Measurements from ENCODE around the gene DET1. TPM values are rescaled to one million over a fixed set of nuclear protein-coding genes. Genes with fewer than 3 reads are reported as not detected.

Gene DET1
- total and polyA plus RNA-seq, 2 donors from 2014 or later = 3.9 to 6.8 TPM

DNA sequence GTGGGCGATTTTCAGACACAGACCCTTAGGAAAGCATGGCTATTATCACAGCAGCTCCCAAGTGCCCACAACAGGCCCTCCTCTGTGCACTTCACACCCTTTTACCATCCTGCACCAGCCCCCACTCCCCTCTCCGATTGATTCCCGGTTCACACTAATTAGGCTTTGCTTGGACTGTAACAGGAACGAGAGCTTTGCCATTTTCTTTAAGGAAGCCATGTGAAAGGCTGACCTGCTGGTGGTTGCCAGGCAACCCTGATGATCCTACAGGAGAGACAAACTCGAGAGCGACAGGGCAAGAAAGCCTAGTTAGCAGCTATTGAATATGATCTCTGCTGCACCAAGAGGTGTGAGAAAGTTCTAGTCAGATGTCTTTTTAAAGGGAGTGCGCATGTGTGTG lies 28.2 kb upstream of the DET1 start:
- intact Hi-C loops (cut with DNase I) = no loop called here
- DNase-seq (peak in 2 of 5 donors; percentile 27), FAIRE-seq (no peak)
- Histone ChIP-seq H3K27me3 (ENCODE audit: control insufficient read depth, insufficient read depth, low read length) (no peaks in the 10 kb centered on the region), H3K9ac (ENCODE audit: low read length in 3 of 3) (no peak overlapping the region), H3K4me3 (ENCODE audit: low read length in 3 of 3) (no peak overlapping the region), H3K36me3 (ENCODE audit: control insufficient read depth in 2 of 3, insufficient read depth in 3 of 3, low read length in 3 of 3) (no peaks in the 10 kb centered on the region), H3K27ac (ENCODE audit: low read depth in 2 of 2, low read length in 2 of 2) (no peak overlapping the region), H3K9me3 (ENCODE audit: control insufficient read depth in 2 of 3, insufficient read depth in 1 of 3, low read length in 3 of 3) (no peaks in the 10 kb centered on the region), H3K4me1 (ENCODE audit: control insufficient read depth in 2 of 3, insufficient read depth in 2 of 3, low read depth in 1 of 3, low read length in 3 of 3) (no peaks in the 10 kb centered on the region)
- TF ChIP-seq CTCF (IDR thresholded peaks at IDR 0.05; ENCODE audit: borderline replicate concordance, extremely low read depth, insufficient read depth) = no peak

DNA sequence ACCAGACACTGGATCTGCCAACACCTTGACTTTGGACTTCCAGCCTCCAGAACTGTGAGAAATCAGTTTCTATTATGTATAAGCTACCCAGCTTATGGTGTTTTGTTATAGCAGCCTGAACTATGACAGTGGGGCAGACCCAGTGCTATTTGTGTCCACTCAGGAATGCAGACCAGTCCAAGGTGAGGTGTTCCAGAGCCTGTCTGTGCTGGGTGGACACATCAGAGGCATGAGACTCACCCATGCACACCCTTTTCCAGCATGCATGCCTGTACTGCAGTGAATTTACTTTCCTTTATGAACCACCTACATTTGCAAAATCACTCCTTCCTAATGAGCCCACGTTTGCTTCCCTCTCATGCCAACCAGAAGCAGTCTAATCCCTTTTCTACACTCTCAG lies 27.6 kb upstream of the DET1 start:
- Histone ChIP-seq H3K9me3 (ENCODE audit: control insufficient read depth in 2 of 3, insufficient read depth in 1 of 3, low read length in 3 of 3) (no peaks in the 10 kb centered on the region), H3K27ac (ENCODE audit: low read depth in 2 of 2, low read length in 2 of 2) (no peak overlapping the region), H3K36me3 (ENCODE audit: control insufficient read depth in 2 of 3, insufficient read depth in 3 of 3, low read length in 3 of 3) (no peaks in the 10 kb centered on the region), H3K9ac (ENCODE audit: low read length in 3 of 3) (no peak overlapping the region), H3K4me1 (ENCODE audit: control insufficient read depth in 2 of 3, insufficient read depth in 2 of 3, low read depth in 1 of 3, low read length in 3 of 3) (no peaks in the 10 kb centered on the region), H3K4me3 (ENCODE audit: low read length in 3 of 3) (no peak overlapping the region), H3K27me3 (ENCODE audit: control insufficient read depth, insufficient read depth, low read length) (no peaks in the 10 kb centered on the region)
- no peak for TF ChIP-seq CTCF (IDR thresholded peaks at IDR 0.05; ENCODE audit: borderline replicate concordance, extremely low read depth, insufficient read depth)
- FAIRE-seq (no peak), DNase-seq (no peak)
- intact Hi-C loops (cut with DNase I) = no loop called here

DNA sequence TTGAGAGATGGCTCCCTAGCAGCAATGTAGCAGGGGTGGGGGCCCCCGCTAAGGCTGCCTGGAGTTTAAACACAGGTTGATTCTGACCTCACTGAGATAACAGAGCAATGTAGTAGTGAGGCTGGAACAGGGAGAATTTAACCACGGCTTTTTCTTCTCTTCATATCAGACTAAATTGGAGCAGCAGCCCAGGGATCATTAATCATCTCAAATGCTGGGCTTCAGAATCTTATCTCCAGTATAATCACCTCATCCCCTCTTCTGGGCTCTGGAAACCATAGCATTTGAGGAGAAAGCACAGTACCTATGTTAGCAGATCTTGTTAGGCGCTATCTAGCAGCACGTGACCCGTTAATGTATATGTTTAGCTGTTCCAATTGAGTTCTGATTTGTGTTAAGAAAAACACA lies 25.4 kb upstream of the DET1 start:
- no peak for FAIRE-seq
- intact Hi-C loops (cut with DNase I) = no loop called here
- H3K4me1 ChIP-seq (ENCODE audit: control insufficient read depth in 2 of 3, insufficient read depth in 2 of 3, low read depth in 1 of 3, low read length in 3 of 3) = no peaks in the 10 kb centered on the region
- no peak for TF ChIP-seq CTCF (IDR thresholded peaks at IDR 0.05; ENCODE audit: borderline replicate concordance, extremely low read depth, insufficient read depth)
- H3K36me3 ChIP-seq (ENCODE audit: control insufficient read depth in 2 of 3, insufficient read depth in 3 of 3, low read length in 3 of 3) = no peaks in the 10 kb centered on the region
- no peaks in the 10 kb centered on the region for H3K9me3 ChIP-seq (ENCODE audit: control insufficient read depth in 2 of 3, insufficient read depth in 1 of 3, low read length in 3 of 3)
- no peak overlapping the region for H3K9ac ChIP-seq (ENCODE audit: low read length in 3 of 3)
- no peak overlapping the region for H3K4me3 ChIP-seq (ENCODE audit: low read length in 3 of 3)
- DNase-seq = peak in 2 of 5 donors; percentile 4 to 7
- no peak overlapping the region for H3K27ac ChIP-seq (ENCODE audit: low read depth in 2 of 2, low read length in 2 of 2)
- no peaks in the 10 kb centered on the region for H3K27me3 ChIP-seq (ENCODE audit: control insufficient read depth, insufficient read depth, low read length)

- FAIRE-seq = no peak
- H3K27ac ChIP-seq (ENCODE audit: low read depth in 2 of 2, low read length in 2 of 2) = no peak overlapping the region
Measured at GRCh38 chr15:88571153-88571851, 24.8 kb upstream of the DET1 start.

More at GRCh38 chr15:88571153-88571851, 24.8 kb upstream of the DET1 start:
- Histone ChIP-seq H3K4me3 (ENCODE audit: low read length in 3 of 3) (no peak overlapping the region), H3K9ac (ENCODE audit: low read length in 3 of 3) (no peak overlapping the region), H3K36me3 (ENCODE audit: control insufficient read depth in 2 of 3, insufficient read depth in 3 of 3, low read length in 3 of 3) (no peaks in the 10 kb centered on the region), H3K9me3 (ENCODE audit: control insufficient read depth in 2 of 3, insufficient read depth in 1 of 3, low read length in 3 of 3) (no peaks in the 10 kb centered on the region), H3K4me1 (ENCODE audit: control insufficient read depth in 2 of 3, insufficient read depth in 2 of 3, low read depth in 1 of 3, low read length in 3 of 3) (no peaks in the 10 kb centered on the region), H3K27me3 (ENCODE audit: control insufficient read depth, insufficient read depth, low read length) (no peaks in the 10 kb centered on the region)
- intact Hi-C loops (cut with DNase I) = no loop called here
- TF ChIP-seq CTCF (IDR thresholded peaks at IDR 0.05; ENCODE audit: borderline replicate concordance, extremely low read depth, insufficient read depth) = no peak
- DNase-seq = peak in 1 of 5 donors; percentile 3
